NCI-H1092 treated with DMSO at 0.1 percent for 48 hours (cell line): Measurements from ENCODE around the gene SOSTDC1.

Experiments used
- DNase-seq: peaks from one replicate; lab custom pipeline; 2025; lab: John Stamatoyannopoulos, UW

SOSTDC1 gene

GRCh38 chr7:16419859-16420258 lies 45.7 kb downstream of the SOSTDC1 start:
- no peak for DNase-seq

- no peak for DNase-seq
Measured at GRCh38 chr7:16419126-16419525, 46.4 kb downstream of the SOSTDC1 start.

GRCh38 chr7:16417906-16418305 lies 47.6 kb downstream of the SOSTDC1 start:
- no peak for DNase-seq

GRCh38 chr7:16416289-16417282 lies 49.0 kb downstream of the SOSTDC1 start:
- no peak for DNase-seq

- DNase-seq, result no peak
Measured at GRCh38 chr7:16412274-16413254, 53.0 kb downstream of the SOSTDC1 start.
